Hippocampal formation (tissue), 2 donors: ENCODE data around the gene SEMA4D.

Source experiments
- DNase-seq, 2 donors: peaks; one replicate each; lab custom pipeline; 2025; lab: John Stamatoyannopoulos, UW

SEMA4D gene

GRCh38 chr9:89500008-89500407 is 2.1 kb upstream of the SEMA4D start:
- no peak for DNase-seq

DNA sequence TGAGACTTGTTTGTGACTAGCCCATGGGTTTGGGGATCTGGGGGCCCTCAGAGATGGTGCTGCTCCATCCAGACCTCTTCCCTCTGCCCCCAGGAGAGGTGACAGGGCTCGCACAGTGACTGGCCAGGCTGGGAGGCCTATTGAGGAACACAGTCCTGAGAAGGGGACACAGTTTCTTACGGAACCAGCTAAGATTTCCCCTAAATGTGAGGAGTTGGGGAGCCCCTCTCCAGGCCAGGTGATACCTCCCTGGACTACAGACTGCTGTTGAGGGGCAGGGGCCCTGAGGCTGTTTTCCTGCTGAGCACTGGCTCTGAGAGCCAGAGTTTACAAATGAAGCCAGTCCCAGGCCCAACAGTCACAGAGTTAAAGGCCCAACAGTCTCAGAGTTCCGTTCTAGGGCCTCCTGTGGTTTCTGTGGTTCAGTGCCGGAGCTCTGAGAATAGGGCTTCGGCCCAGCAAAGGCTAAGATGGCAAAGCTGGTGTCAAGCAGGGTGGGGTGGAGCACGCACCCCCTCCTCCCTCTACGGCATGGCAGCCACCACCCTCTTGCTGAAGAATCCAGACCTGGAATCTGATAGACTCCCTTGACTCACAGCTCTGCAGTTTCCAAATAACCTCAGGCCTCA is 1.1 kb upstream of the SEMA4D start:
- DNase-seq = no peak

DNA sequence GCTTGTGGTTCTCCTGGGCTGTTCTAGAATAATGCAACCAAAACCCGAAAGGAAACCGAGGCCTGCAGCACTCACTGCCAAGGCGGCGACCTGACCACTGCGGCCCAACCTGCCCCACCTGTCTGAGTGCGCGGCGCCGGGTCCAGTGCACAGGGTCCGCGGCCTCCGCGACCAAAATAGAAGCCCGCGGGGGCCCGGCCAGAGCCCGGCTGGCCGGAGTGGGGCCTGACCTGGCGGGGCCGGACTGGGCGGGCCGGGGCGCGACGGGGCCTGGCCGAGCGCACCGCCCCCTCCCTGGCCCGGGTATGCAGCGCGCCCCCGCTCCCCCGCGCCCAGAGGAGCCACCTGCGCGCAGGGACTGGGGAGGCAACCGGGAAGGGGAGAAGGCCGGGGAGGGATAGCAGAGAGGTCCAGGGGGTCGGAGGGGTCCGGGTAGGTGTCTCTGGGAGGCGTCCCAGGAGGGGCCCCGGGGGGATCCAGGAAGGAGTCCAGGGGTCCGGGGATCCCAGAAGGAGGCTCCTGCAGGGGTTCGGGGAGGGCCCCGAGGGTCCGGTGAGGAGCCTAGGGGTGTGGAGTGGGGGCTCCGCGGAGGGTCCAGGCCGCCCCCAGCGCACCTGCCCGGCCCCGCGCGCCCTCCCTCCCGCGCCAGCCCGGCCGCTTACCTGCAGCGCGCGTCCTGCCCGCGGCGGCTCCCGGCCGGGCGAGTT is 503 bp downstream of the SEMA4D start:
- DNase-seq = no peak

GRCh38 chr9:89496645-89497256 is 1.2 kb downstream of the SEMA4D start:
- DNase-seq = peak in 1 of 2 donors; percentile 35

DNA sequence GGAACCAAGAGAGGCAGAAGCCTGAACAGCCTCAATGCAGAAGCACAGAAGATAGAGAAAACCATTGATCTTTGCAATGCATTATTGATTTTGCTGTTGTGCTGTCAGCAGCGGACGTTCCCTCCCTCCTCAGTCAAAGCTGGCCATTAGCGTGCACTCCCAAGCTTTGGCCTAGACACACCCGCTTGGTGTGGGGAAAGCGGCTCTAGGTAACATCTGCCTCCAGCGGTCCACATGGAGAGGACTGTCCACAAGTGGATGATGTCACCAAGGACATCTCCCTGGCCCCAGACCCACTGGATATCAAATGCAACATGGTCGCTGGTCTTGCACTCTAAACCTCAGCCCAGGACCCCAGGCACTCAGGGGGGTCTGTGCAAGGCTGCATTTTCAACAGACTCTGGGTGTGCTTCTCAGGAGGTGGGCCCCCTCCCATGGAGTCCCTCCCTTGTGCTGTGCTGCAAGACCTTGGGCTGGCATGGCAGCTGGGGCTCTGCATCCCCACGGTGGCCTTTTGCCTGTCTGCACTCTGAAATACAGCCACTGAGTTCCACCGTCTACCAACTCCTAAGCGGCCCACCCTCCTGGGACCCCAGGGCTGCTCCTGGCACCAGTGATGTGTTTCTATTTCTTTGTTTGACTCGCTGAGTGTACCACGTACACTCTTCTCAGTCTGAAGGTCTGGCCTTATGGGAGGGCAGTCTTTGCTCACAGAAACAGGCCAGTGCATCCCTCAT is 1.9 kb downstream of the SEMA4D start:
- DNase-seq = no peak

- DNase-seq = no peak
Measured at GRCh38 chr9:89494199-89494598, 3.7 kb downstream of the SEMA4D start.

- DNase-seq = no peak
Measured at GRCh38 chr9:89493671-89494070, 4.2 kb downstream of the SEMA4D start.

GRCh38 chr9:89493181-89493580 is 4.7 kb downstream of the SEMA4D start:
- peak in 1 of 2 donors; percentile 38 for DNase-seq

GRCh38 chr9:89492586-89492985 is 5.3 kb downstream of the SEMA4D start:
- DNase-seq = no peak

- DNase-seq = no peak
Measured at GRCh38 chr9:89491694-89492093, 6.2 kb downstream of the SEMA4D start.

DNA sequence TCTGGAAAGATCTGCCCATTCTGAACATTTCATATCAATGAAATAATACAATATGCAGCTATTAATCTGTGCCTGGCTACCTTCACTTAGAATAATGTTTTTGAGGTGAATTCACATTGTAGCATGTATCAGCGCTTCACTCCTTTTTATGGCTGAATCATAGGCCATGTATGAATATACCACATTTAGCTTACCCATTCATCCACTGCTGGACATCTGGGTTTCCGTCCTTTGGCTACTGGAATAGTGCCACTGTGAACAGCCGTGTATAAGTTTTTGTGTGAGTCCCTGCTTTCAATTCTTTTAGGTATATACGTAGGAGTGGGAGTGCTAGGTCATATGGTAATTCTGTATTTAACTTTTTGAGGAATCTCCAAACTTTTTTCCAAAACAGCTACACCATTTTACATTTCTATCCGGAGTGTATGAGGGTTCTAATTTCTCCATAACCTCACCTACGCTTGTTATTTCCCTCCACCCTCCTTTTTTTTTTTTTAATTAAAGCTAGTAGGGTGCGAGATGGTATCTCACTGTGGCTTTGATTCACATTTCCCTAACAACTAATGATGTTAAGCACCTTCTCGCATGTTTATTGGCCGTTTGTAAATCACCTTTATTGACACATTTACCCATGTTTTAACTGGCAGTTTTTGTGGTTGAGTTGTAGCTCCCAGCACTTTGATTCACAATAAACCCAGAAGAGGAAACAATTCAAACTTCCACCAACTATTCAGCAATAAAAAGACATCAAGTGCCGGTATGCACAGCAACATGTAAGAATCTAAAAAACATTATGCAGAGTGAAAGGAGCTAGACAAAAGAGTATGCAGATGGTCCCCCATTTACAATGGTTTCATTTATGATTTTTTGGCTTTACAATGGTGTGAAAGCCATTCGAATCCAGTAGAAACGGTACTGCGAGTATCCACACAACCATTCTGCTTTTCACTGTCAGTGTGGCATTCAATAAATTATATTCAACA is 8.1 kb downstream of the SEMA4D start:
- peak in 1 of 2 donors; percentile 42 for DNase-seq

GRCh38 chr9:89488936-89489335 is 9.0 kb downstream of the SEMA4D start:
- no peak for DNase-seq

DNA sequence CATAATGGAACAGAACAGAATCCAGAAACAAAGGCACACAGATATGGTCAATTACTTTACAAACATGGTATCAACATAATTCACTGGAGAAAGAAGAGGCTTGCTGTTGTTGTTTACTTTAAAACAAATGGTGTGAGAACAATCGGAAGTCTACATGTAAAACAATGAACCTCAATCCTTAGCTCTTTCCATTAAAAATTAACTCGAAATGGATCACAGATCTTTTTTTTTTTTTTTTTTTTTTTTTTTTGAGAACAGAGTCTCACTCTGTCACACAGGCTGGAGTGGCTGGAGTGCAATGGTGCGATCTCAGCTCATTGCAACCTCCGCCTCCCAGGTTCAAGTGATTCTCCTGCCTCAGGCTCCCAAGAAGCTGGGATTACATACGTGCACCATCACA is 9.8 kb downstream of the SEMA4D start:
- DNase-seq = no peak

GRCh38 chr9:89486681-89487080 is 11.2 kb downstream of the SEMA4D start:
- DNase-seq = no peak

GRCh38 chr9:89484475-89485404 is 13.2 kb downstream of the SEMA4D start:
- no peak for DNase-seq

GRCh38 chr9:89483592-89484474 is 14.1 kb downstream of the SEMA4D start:
- DNase-seq = peak in 1 of 2 donors; percentile 23

GRCh38 chr9:89482901-89483361 is 15.0 kb downstream of the SEMA4D start:
- no peak for DNase-seq

DNA sequence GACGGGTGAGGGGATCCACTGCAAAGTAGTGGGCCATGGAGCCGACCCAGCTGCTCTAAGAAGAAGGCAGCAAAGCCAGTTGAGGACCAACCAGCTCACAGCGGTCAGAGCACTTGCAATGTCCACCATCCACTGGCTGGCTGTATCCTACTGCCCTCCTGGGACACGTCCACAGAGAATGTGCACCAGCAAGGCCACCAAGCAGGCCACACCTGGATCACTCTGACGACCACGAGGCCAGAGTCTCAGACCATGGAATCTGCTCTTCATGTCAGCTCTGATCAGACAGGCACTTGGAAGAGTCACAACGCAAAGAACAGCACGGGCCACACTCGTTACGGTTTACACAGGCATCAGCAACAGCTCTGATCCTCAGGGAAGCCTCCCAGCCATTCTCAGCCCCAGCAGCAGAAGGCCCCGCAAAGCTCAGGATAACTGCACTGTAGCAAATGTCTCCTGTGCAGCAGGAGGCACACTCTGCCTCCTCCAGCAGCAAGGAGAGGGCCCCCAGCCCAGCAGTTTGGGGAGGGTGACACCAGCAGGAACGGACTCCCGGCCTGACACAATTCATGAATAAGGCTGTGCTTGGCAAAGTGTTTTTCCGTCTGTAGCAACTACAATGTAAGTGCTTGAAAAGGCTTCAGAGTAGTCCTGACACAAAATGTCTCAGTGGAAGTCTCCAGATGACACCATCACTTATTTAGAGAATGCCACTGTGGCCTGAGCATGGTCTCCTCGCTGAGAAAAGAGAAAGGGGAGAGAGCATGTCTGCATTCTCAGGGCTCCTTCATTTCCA is 15.7 kb downstream of the SEMA4D start:
- peak; percentile 28 to 48 for DNase-seq
